Activated naive CD4-positive, alpha-beta T cell treated with Interleukin-2 at 50 U/mL for 16 hours (primary cell): ENCODE data around the gene IGSF5.

ENCODE experiments used
- DNase-seq: peaks from one replicate; pipeline ENCODE4 v3.0.0-alpha.2; 2020

IGSF5 gene

DNA sequence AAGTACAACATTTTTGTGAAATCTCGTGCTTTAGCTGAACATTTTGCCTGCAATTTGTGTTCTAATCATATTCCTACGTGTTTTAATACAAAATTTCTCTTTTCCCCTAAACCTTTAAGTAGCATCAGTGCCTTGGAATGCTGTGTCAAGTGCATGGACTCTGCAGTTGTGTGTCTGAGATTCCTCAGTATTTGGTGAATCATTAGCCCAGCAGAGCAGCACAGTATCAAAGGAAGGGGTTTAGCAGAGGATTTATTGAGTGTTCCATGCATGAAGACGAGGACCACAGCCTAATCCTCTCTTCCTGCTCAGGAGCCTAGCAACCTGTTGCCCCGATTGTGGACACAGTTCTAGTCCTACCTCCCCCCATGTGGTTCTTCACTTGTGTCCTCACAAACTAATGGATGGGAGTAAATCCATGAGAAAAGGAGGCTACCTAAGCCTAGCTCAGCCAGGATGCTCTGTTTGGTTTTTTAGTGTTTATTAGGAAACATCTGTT lies 92.9 kb downstream of the IGSF5 start:
- no peak for DNase-seq

DNA sequence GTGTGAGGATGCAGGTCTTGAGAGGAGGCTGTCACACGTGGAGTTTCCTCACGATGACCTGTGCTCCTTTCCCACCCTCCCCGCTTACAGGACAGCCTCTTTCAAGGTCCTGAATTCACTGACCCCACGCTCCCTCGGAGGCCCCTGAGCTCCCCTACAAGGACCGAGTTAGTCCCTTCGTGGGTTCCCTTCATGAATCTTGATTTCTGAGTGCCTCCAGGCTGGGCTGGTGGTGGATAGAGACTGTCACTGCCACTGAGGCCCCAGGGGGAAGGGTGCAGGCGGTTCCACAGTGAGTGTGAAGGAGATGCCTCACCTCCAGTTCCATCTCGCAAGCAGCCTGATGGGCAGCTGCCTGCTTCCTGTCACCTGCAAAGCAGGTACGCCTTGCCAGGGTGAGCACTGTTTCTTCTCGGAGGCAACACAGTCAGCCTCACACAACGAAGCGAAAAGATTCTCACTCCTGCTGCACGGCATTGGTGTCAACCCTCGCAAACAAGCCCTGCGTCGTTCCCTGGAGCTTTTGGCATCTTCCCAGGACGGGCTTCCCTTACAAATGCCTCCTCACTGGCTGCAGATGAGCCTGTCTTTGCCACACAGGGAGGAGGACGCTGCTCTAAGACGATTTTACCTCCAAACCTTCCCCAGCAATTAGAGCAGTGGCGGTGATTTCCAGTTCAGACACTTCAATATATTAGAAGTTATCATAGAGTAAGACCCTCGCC lies 95.6 kb downstream of the IGSF5 start:
- no peak for DNase-seq

GRCh38 chr21:39842741-39843459 lies 97.9 kb downstream of the IGSF5 start:
- DNase-seq, result no peak

DNA sequence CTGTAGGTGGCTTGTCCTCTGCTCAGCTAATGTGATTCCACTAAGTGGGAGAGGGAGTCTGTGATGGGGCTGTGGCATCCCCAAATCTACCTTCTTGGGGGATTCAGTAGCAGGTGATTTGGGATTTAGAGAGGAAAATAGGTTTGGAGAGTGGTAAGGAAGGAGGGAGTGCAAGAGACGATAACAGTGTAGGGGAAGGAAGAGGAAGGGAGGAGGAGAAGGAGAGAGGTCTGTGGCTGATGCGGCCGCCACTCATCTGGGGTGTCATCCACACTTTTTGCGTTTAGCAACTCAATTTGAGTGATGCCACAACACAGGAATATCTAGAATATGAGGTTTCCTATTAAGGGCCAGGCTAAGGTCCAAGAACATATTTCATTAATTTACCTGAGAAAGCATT lies 98.5 kb downstream of the IGSF5 start:
- DNase-seq, result no peak

DNA sequence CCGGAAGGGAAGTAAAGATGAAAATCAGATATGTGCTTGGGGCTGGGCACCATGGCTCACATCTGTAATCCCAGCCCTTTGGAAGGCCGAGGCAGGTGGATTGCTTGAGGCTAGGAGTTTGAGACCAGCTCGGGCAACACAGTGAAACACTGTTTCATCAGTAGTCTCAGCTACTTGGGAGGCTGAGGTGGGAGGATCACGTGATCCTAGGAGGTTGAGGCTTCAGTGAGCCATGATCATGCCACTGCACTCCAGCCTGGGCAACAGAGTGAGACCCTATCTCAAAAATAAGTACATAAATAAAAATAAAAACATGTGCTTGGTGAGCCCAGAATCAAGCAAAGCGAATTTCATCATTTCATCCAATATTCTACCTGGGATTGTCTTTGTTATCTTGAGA lies 98.9 kb downstream of the IGSF5 start:
- no peak for DNase-seq

DNA sequence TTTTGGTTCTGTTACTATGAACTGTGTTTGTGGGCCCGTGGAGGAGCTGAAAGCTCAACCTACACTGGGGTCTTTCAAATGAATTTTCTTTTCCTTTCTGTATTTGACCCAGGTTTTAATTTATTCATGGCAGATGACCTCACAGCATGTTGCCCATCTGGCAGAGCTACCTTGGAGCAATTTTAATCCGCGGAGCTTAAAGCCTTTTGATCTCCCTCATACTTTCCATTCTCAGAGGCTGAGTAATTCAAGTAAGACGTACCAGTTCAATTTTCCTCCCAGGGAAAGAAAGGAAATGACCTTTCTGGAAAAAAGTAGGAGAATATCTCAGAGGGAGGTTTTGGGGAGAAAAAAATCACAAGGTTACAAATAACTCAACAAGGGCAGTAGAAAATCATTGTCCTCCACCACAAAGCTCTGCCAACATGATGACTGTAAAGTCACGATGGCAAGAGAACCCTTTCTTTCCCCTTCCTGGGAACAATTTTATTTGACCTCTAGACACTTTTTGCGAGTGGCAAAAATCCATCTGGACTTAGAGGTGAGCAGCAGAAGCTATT lies 100.7 kb downstream of the IGSF5 start:
- DNase-seq, result no peak

GRCh38 chr21:39847877-39848276 lies 102.9 kb downstream of the IGSF5 start:
- no peak for DNase-seq

DNA sequence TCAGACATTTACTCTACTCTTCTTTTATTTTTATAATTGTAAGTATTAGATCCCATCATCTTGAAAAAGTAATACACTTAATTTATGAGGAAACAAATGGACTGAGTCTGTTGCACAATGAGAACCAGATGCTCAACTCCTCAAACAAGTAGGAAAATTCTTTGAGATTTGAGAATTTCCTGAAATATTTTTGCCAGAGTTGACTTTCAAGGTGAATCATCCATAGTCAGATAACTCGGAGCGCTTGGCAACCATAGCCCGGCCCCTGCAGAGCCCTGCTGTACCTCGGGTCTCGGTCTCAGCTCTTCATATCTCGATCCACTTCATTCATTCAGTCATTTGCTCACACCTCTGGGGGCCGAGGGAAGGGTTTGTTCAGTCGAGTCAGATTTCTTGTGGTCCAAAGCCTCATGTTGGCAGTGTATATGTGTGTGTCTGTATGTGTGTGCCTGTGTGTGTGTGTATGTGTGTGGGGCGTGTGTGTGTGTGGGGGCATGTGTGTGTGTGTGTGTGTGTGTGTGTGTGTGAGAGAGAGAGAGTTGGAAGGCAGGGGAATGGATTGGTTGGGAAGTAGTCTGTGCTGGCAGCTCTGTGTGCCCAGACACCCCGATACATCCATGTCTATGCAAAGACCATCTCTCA lies 104.2 kb downstream of the IGSF5 start:
- DNase-seq, result no peak

DNA sequence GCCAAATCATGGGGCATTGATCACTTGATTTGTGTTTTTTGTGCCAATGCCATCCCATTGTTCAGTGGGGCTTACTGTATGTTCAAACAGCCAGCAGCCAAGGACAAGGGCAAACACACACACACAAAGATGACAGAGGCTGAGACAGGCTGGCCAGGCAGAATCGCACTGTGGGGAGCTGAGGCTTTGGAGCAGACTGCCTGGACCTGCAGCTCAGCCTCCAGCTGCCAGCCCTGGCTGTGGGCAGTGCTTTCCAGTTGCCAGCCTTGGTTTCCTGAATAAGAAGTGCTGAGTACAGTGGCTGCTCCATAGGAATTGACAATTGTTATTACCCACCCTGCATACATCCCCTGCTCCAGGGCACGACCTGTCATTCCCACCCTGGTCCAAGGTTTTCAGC lies 105.3 kb downstream of the IGSF5 start:
- DNase-seq, result no peak

GRCh38 chr21:39851002-39851618 lies 106.1 kb downstream of the IGSF5 start:
- DNase-seq, result no peak
